Gastroesophageal sphincter (tissue), 4 donors: ENCODE results near the gene SAMD8. TPM values are rescaled to one million over a fixed set of nuclear protein-coding genes. Genes with fewer than 3 reads are reported as not detected.
"Not testable (repeated sequence)": the region's sequence is repeated elsewhere in the genome, so short reads cannot be mapped to it uniquely, and the experiment has no call there.

Experiments
- ATAC-seq: fragments of 150-250 bp; one replicate; pipeline ENCODE4 v1.9.1; 2016; ENCODE audit warnings: mild to moderate bottlenecking, moderate library complexity
- H3K27ac ChIP-seq, 4 donors: fragments of 200-600 bp; sonication (generic) in 3 of 4; 1 replicate in 3 of 4; 2 replicates in 1 of 4; pipeline ENCODE4 v1.5.1; 2016 to 2019
- H3K27me3 ChIP-seq: fragments of 200-600 bp; sonication (generic); one replicate; pipeline ENCODE4 v1.5.1; 2019
- H3K36me3 ChIP-seq, 2 donors: fragments of 200-600 bp; sonication (generic); one replicate each; pipeline ENCODE4 v1.5.1; 2019; ENCODE audit warnings: control low read depth in 1 of 2
- H3K4me1 ChIP-seq, 3 donors: fragments of 200-600 bp; sonication (generic); 1 replicate in 2 of 3; 2 replicates in 1 of 3; pipeline ENCODE4 v1.5.1; 2016 to 2019; ENCODE audit warnings: control low read depth in 2 of 3
- H3K4me3 ChIP-seq, 2 donors: fragments of 200-600 bp; sonication (generic); one replicate each; pipeline ENCODE4 v1.5.1; 2019; ENCODE audit warnings: mild to moderate bottlenecking in 1 of 2, moderate library complexity in 1 of 2
- H3K9me3 ChIP-seq, 3 donors: fragments of 200-600 bp; sonication (generic); one replicate each; pipeline ENCODE4 v1.5.1; 2017 to 2019; ENCODE audit warnings: control low read depth in 2 of 3
- CTCF ChIP-seq, 4 experiments: fragments of 200-600 bp in 2 of 4; fragments of 450-650 bp in 2 of 4; sonication (generic) in 1 of 4; IDR thresholded peaks; one replicate each; pipeline ENCODE4 v1.5.1; 2017 to 2019; ENCODE audit warnings: antibody characterized with exemption in 4 of 4, mild to moderate bottlenecking in 2 of 4, moderate library complexity in 2 of 4
- EP300 ChIP-seq: sonication (generic); formaldehyde crosslinking; IDR thresholded peaks from one replicate; pipeline ENCODE4 v1.6.1; 2017; ENCODE audit warnings: antibody characterized with exemption, mild to moderate bottlenecking
- POLR2A ChIP-seq, 2 donors: fragments of 450-650 bp; IDR thresholded peaks; one replicate each; pipeline ENCODE4 v1.6.1; 2017; ENCODE audit warnings: antibody characterized with exemption in 2 of 2, mild to moderate bottlenecking in 2 of 2, moderate library complexity in 1 of 2
- POLR2AphosphoS5 ChIP-seq: sonication (generic); formaldehyde crosslinking; IDR thresholded peaks from one replicate; pipeline ENCODE4 v1.6.1; 2017; ENCODE audit warnings: antibody characterized with exemption
- WGBS, 2 donors: methylation state at CpG; one replicate each; pipeline ENCODE4 v1.1.5; 2018; ENCODE audit warnings: low coverage in 1 of 2; 5-methylcytosine and 5-hydroxymethylcytosine counted together
- total RNA-seq, 4 donors: library from RNA; depleted of rRNA; stranded (reverse); fragments of >200 nt; gene quantifications; one replicate each; pipeline ENCODE4 v1.1.0, GENCODE V29; 2016

Gene SAMD8
- total RNA-seq, 4 donors from 2014 or later: 23.2 to 33.8 (median 30.7) TPM

GRCh38 chr10:75197906-75198305, 86.5 kb downstream of the SAMD8 start:
- Histone ChIP-seq H3K9me3 (no peaks in the 10 kb centered on the region), H3K36me3 (no peaks in the 10 kb centered on the region), H3K4me3 (no peak overlapping the region), H3K4me1 (peaks cover 0 to 26% (median 4%) of the 10 kb centered on the region in 3 donors), H3K27ac (no peak overlapping the region), H3K27me3 (no peaks in the 10 kb centered on the region)
- no peak for ATAC-seq
- WGBS, 2 donors: no CpG with 5 or more reads among the region's 2 CpGs
- no peak for TF ChIP-seq EP300
- no peak for TF ChIP-seq CTCF (IDR thresholded peaks at IDR 0.05)
- TF ChIP-seq POLR2AphosphoS5: no peak
- no peak for TF ChIP-seq POLR2A (IDR thresholded peaks at IDR 0.05)

GRCh38 chr10:75199949-75200348, 88.5 kb downstream of the SAMD8 start:
- H3K27ac ChIP-seq, H3K9me3 ChIP-seq, H3K4me3 ChIP-seq, H3K36me3 ChIP-seq, ATAC-seq, H3K27me3 ChIP-seq: not testable (repeated sequence)
- H3K4me1 ChIP-seq: peaks cover 0 to 30% (median 7%) of the 10 kb centered on the region in 3 donors
- WGBS, 2 donors: 43 to 44% methylated on average over 2 of the region's 6 CpGs

GRCh38 chr10:75201793-75202307, 90.4 kb downstream of the SAMD8 start:
- Histone ChIP-seq H3K4me1 (peaks cover 0 to 22% (median 7%) of the 10 kb centered on the region in 3 donors), H3K27ac (peak overlapping the region in 3 of 4 donors; percentile 63 to 77 (median 75)), H3K27me3 (no peaks in the 10 kb centered on the region), H3K9me3 (no peaks in the 10 kb centered on the region), H3K4me3 (no peak overlapping the region), H3K36me3 (no peaks in the 10 kb centered on the region)
- 84 to 87% methylated on average over 7 to 9 of the region's 9 CpGs for WGBS, 2 donors
- TF ChIP-seq CTCF (IDR thresholded peaks at IDR 0.05) (no peak), EP300 (no peak), POLR2A (IDR thresholded peaks at IDR 0.05) (no peak), POLR2AphosphoS5 (no peak)
- ATAC-seq: no peak

GRCh38 chr10:75202321-75203045, 91.0 kb downstream of the SAMD8 start:
- TF ChIP-seq CTCF (IDR thresholded peaks at IDR 0.05) (no peak), POLR2AphosphoS5 (peak; percentile 18), POLR2A (IDR thresholded peaks at IDR 0.05) (no peak), EP300 (no peak)
- ATAC-seq: peak; percentile 94
- Histone ChIP-seq H3K27ac (peak overlapping the region; percentile 36 to 77 (median 69)), H3K4me1 (peaks cover 0 to 23% (median 7%) of the 10 kb centered on the region in 3 donors), H3K4me3 (no peak overlapping the region), H3K9me3 (no peaks in the 10 kb centered on the region), H3K27me3 (no peaks in the 10 kb centered on the region), H3K36me3 (no peaks in the 10 kb centered on the region)
- WGBS, 2 donors: 27% methylated on average over 1 of the region's 1 CpG; no CpG with 5 or more reads in 1 of the 2 donors

GRCh38 chr10:75203046-75203620, 91.7 kb downstream of the SAMD8 start:
- Histone ChIP-seq H3K27ac (peak overlapping the region; percentile 36 to 77 (median 69)), H3K4me1 (peaks cover 0 to 30% (median 7%) of the 10 kb centered on the region in 3 donors)
- H3K36me3 ChIP-seq, H3K9me3 ChIP-seq, H3K27me3 ChIP-seq, H3K4me3 ChIP-seq: not testable (repeated sequence)
- 80 to 89% methylated on average over 7 to 9 of the region's 11 CpGs for WGBS, 2 donors
- ATAC-seq: peak; percentile 20

- no peak for TF ChIP-seq POLR2AphosphoS5
- no peak for TF ChIP-seq EP300
- no peak for TF ChIP-seq CTCF (IDR thresholded peaks at IDR 0.05)
- TF ChIP-seq POLR2A (IDR thresholded peaks at IDR 0.05): no peak
- Histone ChIP-seq H3K9me3 (no peaks in the 10 kb centered on the region), H3K4me1 (peaks cover 0 to 36% (median 7%) of the 10 kb centered on the region in 3 donors), H3K4me3 (no peak overlapping the region), H3K27ac (peak overlapping the region in 2 of 4 donors; percentile 75 to 77), H3K27me3 (no peaks in the 10 kb centered on the region), H3K36me3 (no peaks in the 10 kb centered on the region)
- WGBS, 2 donors: 100% methylated on average over 1 of the region's 5 CpGs
- ATAC-seq: no peak
These were observed 92.3 kb downstream of the SAMD8 start for GRCh38 chr10:75203724-75204123.
